Keratinocyte (primary cell): Measurements from ENCODE around the gene OR13G1. TPM values are rescaled to one million over a fixed set of nuclear protein-coding genes. Genes with fewer than 3 reads are reported as not detected.

Experiments
- DNase-seq: peaks from one replicate; pipeline ENCODE4 v3.0.0-alpha.2; 2011; ENCODE audit warnings: low read depth, missing footprints, low spot score
- FAIRE-seq: peaks from 2 replicates; lab custom pipeline; 2011; peaks lifted over from hg19 to GRCh38; lab: Jason Lieb, UNC
- H2AFZ ChIP-seq: 2 replicates; pipeline ENCODE4 v1.6.0; 2012; ENCODE audit warnings: low read length, control low read depth, inconsistent platforms; ENCODE audit not compliant: control insufficient read depth
- H3K27ac ChIP-seq: 2 replicates; pipeline ENCODE4 v1.5.1; 2011; ENCODE audit warnings: low read length; ENCODE audit not compliant: control insufficient read depth, insufficient read depth
- H3K27me3 ChIP-seq: 3 replicates; pipeline ENCODE4 v1.6.0; 2011; ENCODE audit warnings: low read length; ENCODE audit not compliant: control insufficient read depth, insufficient read depth; ENCODE audit errors: extremely low read depth
- H3K36me3 ChIP-seq, 2 experiments: 2 replicates in 1 of 2; 3 replicates in 1 of 2; pipeline ENCODE4 v1.5.1; 2011; ENCODE audit warnings: low read length in 2 of 2, mild to moderate bottlenecking in 1 of 2; ENCODE audit not compliant: control insufficient read depth in 2 of 2, insufficient read depth in 2 of 2; ENCODE audit errors: extremely low read depth in 1 of 2
- H3K4me1 ChIP-seq: 3 replicates; pipeline ENCODE4 v1.5.1; 2011; ENCODE audit warnings: low read length; ENCODE audit not compliant: control insufficient read depth, insufficient read depth; ENCODE audit errors: extremely low read depth
- H3K4me2 ChIP-seq: 3 replicates; pipeline ENCODE4 v1.6.0; 2011; ENCODE audit warnings: low read depth, low read length; ENCODE audit not compliant: control insufficient read depth, insufficient read depth; ENCODE audit errors: extremely low read depth
- H3K4me3 ChIP-seq, 3 experiments: fragments of 200-600 bp in 1 of 3; sonication (generic) in 1 of 3; 2 replicates in 2 of 3; 3 replicates in 1 of 3; pipeline ENCODE4 v1.5.1; 2011 to 2016; ENCODE audit warnings: low read length in 3 of 3, mild to moderate bottlenecking in 3 of 3, control low read depth in 2 of 3, inconsistent platforms in 1 of 3, low read depth in 1 of 3, mixed read lengths in 1 of 3, mixed run types in 1 of 3, moderate library complexity in 1 of 3; ENCODE audit not compliant: control insufficient read depth in 2 of 3, insufficient read depth in 2 of 3; ENCODE audit errors: extremely low read depth in 1 of 3
- H3K79me2 ChIP-seq: 2 replicates; pipeline ENCODE4 v1.6.0; 2012; ENCODE audit warnings: low read length; ENCODE audit not compliant: control insufficient read depth, insufficient read depth
- H3K9ac ChIP-seq: 3 replicates; pipeline ENCODE4 v1.6.0; 2011; ENCODE audit warnings: low read length; ENCODE audit not compliant: control insufficient read depth, insufficient read depth; ENCODE audit errors: extremely low read depth
- H3K9me1 ChIP-seq: 3 replicates; pipeline ENCODE4 v1.6.0; 2011; ENCODE audit warnings: low read length; ENCODE audit not compliant: control insufficient read depth, insufficient read depth; ENCODE audit errors: extremely low read depth
- H3K9me3 ChIP-seq: 2 replicates; pipeline ENCODE4 v1.5.1; 2012; ENCODE audit warnings: low read depth, low read length; ENCODE audit not compliant: control insufficient read depth
- H4K20me1 ChIP-seq: 3 replicates; pipeline ENCODE4 v1.6.0; 2011; ENCODE audit warnings: low read length; ENCODE audit not compliant: control insufficient read depth, insufficient read depth; ENCODE audit errors: extremely low read depth
- CTCF ChIP-seq, 3 experiments: IDR thresholded peaks in 1 of 3; conservative IDR thresholded peaks in 1 of 3; optimal IDR thresholded peaks in 1 of 3; 2 replicates in 2 of 3; 3 replicates in 1 of 3; pipeline versions ENCODE3 to v1.5.1; 2011; ENCODE audit warnings: low read length in 3 of 3, mild to moderate bottlenecking in 3 of 3, moderate library complexity in 2 of 3, control low read depth in 1 of 3, inconsistent platforms in 1 of 3; ENCODE audit not compliant: insufficient read depth in 2 of 3; ENCODE audit errors: extremely low read depth in 1 of 3
- EZH2 ChIP-seq: IDR thresholded peaks from one replicate; pipeline ENCODE4 v1.6.1; 2012; ENCODE audit warnings: inconsistent platforms, mild to moderate bottlenecking, low read length, moderate library complexity
- dilution Hi-C: fragments of 300-500 bp; cut with MboI; formaldehyde crosslinking; loops from one replicate; pipeline ENCODE4 v1.7.0; 2020; ENCODE audit warnings: low sequenced_read_pairs; ENCODE audit not compliant: extremely low pct_ligation_motif_present
- polyA plus RNA-seq, 5 experiments: library from polyadenylated mRNA; depleted of rRNA in 3 of 5; stranded (reverse) in 3 of 5; stranded (forward) in 1 of 5; unstranded in 1 of 5; fragments of >200 nt; gene quantifications; 1 replicate in 1 of 5; 2 replicates in 3 of 5; 3 replicates in 1 of 5; pipeline versions ENCODE4 v1.2.1 to v1.2.3, GENCODE V29; 2011 to 2012; ENCODE audit warnings: missing spikeins in 2 of 5, low read depth in 1 of 5, low replicate concordance in 1 of 5

The OR13G1 gene
- polyA plus RNA-seq, 1 donor (not counting 4 experiments of a cell fraction or from before 2014, with no cell fraction given): not detected

GRCh38 chr1:247642742-247643141 is 36.8 kb downstream of the OR13G1 start:
- Histone ChIP-seq H3K9me3 (peaks cover 4% of the 10 kb centered on the region), H3K4me1 (no peaks in the 10 kb centered on the region), H3K4me2 (no peak overlapping the region), H3K27ac (no peak overlapping the region), H3K36me3 (no peaks in the 10 kb centered on the region), H3K4me3 (no peak overlapping the region), H3K9me1 (no peaks in the 10 kb centered on the region), H3K79me2 (no peaks in the 10 kb centered on the region), H3K9ac (no peak overlapping the region), H2AFZ (no peak overlapping the region), H4K20me1 (no peaks in the 10 kb centered on the region), H3K27me3 (no peaks in the 10 kb centered on the region)
- FAIRE-seq (no peak), DNase-seq (no peak)
- dilution Hi-C loops: no loop called here
- TF ChIP-seq EZH2: no peak
- no peak for TF ChIP-seq CTCF (optimal IDR thresholded peaks at IDR 0.05 in 1 of 3, IDR thresholded peaks at IDR 0.05 in 1 of 3, conservative IDR thresholded peaks at IDR 0.05 in 1 of 3; ENCODE audit: extremely low read depth in 1 of 3, insufficient read depth in 2 of 3, low read length in 3 of 3)

DNA sequence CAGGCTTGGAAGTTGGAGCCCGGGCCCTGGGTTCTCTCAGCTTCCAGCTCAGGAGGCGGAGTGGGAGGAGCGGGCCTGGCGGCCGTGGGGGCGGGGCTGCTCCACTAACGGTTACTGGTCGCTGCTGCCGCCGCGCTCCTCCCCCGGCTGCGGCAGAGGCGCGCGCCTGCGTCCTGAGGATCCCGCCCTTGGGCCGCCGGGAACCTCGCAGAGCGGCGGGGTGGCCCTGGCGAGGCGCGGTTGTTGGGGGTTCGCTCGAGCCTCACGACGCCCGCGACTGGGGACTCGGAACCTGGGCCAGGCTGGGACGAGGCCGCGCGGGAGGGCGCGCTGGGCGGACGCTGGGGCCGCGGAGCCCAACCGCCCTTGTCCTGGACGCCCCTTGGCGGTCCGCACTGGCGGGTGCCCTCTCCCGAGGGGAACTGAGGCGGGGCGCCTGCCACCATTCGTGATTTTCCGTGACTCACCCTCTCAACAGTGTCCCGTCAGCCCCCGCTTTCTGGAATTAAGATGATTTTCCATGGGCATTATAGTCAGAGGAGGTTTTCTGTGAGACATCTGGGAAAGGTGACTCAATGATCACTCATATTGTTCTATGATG is 40.1 kb downstream of the OR13G1 start:
- Histone ChIP-seq H3K4me3 (no peak overlapping the region), H3K27me3 (no peaks in the 10 kb centered on the region), H3K36me3 (no peaks in the 10 kb centered on the region), H4K20me1 (no peaks in the 10 kb centered on the region), H3K9me1 (no peaks in the 10 kb centered on the region), H3K9me3 (peaks cover 2% of the 10 kb centered on the region), H3K27ac (no peak overlapping the region), H3K9ac (no peak overlapping the region), H3K4me1 (no peaks in the 10 kb centered on the region), H2AFZ (no peak overlapping the region), H3K4me2 (no peak overlapping the region), H3K79me2 (no peaks in the 10 kb centered on the region)
- DNase-seq (no peak), FAIRE-seq (no peak)
- dilution Hi-C loops: no loop called here
- TF ChIP-seq EZH2 (no peak), CTCF (optimal IDR thresholded peaks at IDR 0.05 in 1 of 3, IDR thresholded peaks at IDR 0.05 in 1 of 3, conservative IDR thresholded peaks at IDR 0.05 in 1 of 3; ENCODE audit: extremely low read depth in 1 of 3, insufficient read depth in 2 of 3, low read length in 3 of 3) (no peak)
